Mucosa of rectum (tissue), 2 donors: ENCODE measurements around the gene CCS.
"Not testable (repeated sequence)": the region's sequence is repeated elsewhere in the genome, so short reads cannot be mapped to it uniquely, and the experiment has no call there.

Experiments used
- H3K27ac ChIP-seq, 2 donors: one replicate each; pipeline ENCODE4 v1.7.0; 2013; ENCODE audit warnings: inconsistent platforms in 2 of 2, low read depth in 2 of 2, low read length in 2 of 2
- H3K27me3 ChIP-seq, 2 donors: one replicate each; pipeline ENCODE4 v1.7.0; 2013; ENCODE audit warnings: low read length in 2 of 2; ENCODE audit not compliant: control insufficient read depth in 2 of 2, insufficient read depth in 2 of 2
- H3K36me3 ChIP-seq, 2 donors: one replicate each; pipeline ENCODE4 v1.7.0; 2013; ENCODE audit warnings: low read length in 2 of 2; ENCODE audit not compliant: control insufficient read depth in 2 of 2, insufficient read depth in 2 of 2
- H3K4me1 ChIP-seq, 2 donors: one replicate each; pipeline ENCODE4 v1.7.0; 2013; ENCODE audit warnings: low read length in 2 of 2, mild to moderate bottlenecking in 1 of 2; ENCODE audit not compliant: control insufficient read depth in 2 of 2, insufficient read depth in 2 of 2
- H3K4me3 ChIP-seq, 2 donors: one replicate each; pipeline ENCODE4 v1.7.0; 2013; ENCODE audit warnings: low read length in 2 of 2
- H3K9ac ChIP-seq, 2 donors: one replicate each; pipeline ENCODE4 v1.7.0; 2013; ENCODE audit warnings: low read length in 2 of 2, low read depth in 1 of 2, mild to moderate bottlenecking in 1 of 2
- H3K9me3 ChIP-seq, 2 donors: one replicate each; pipeline ENCODE4 v1.7.0; 2013; ENCODE audit warnings: low read length in 2 of 2; ENCODE audit not compliant: control insufficient read depth in 2 of 2
- donor health status: healthy.
- donor health status: Normal muscosa, but diverticular disease.

The CCS gene, protein sequence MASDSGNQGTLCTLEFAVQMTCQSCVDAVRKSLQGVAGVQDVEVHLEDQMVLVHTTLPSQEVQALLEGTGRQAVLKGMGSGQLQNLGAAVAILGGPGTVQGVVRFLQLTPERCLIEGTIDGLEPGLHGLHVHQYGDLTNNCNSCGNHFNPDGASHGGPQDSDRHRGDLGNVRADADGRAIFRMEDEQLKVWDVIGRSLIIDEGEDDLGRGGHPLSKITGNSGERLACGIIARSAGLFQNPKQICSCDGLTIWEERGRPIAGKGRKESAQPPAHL

DNA sequence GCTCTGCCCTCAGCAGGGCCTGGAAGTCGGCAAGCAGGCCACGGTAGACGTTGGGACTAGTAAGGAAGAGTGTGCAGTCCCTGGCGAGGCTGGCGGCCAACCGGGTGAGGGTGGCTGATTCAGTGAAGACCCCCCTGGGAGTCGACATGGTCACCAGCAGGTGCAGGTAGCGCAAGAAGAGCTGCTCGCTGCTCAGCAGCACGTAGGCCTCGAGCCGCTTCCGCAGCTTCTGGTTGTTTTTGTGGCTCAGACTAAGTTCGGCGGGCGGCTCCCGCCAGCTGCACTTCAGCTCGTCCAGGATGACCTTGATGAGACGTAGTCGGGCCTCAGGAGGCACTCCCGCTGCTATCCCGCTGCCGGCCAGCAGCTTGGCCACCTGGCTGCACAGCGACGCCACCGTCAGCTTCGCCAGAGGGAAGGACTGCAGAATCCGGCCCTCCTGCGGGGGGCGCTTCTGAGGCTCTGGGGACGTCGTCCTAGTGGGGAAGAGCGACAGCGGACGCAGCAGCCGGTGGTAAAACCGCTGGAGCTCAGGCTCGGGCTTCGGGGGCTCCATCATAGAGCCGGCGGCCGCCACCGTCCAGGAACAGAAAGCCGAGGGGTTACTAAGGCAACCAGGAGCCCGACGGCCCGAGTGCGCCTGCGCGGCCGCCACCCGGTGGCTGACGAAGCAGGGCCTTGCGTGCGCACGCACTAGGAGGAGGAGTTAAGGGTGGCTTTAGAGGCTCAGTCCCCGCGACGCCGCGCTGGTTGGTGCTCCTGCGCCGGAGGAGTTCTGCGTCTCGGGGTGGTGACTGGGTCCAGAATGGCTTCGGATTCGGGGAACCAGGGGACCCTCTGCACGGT, at the start of gene CCS, which contains the start of gene CCDC87:
Gene CCS (plus strand): TSS at position 729 of the 846 bp plus-strand sequence. CDS start 77 bp downstream, at position 806.
Gene CCDC87 (minus strand): TSS at position 607 of the 846 bp plus-strand sequence. CDS start 48 bp downstream, at position 559.
- Histone ChIP-seq H3K27me3 (no peaks in the 10 kb centered on the region), H3K36me3 (no peaks in the 10 kb centered on the region), H3K4me3 (peak within 1 kb of the TSS; percentile 68 to 93), H3K4me1 (peaks cover 10 to 26% of the 10 kb centered on the region in 2 donors), H3K9ac (peak within 1 kb of the TSS; percentile 92 to 96), H3K27ac (peak within 1 kb of the TSS; percentile 66 to 76), H3K9me3 (no peaks in the 10 kb centered on the region)

DNA sequence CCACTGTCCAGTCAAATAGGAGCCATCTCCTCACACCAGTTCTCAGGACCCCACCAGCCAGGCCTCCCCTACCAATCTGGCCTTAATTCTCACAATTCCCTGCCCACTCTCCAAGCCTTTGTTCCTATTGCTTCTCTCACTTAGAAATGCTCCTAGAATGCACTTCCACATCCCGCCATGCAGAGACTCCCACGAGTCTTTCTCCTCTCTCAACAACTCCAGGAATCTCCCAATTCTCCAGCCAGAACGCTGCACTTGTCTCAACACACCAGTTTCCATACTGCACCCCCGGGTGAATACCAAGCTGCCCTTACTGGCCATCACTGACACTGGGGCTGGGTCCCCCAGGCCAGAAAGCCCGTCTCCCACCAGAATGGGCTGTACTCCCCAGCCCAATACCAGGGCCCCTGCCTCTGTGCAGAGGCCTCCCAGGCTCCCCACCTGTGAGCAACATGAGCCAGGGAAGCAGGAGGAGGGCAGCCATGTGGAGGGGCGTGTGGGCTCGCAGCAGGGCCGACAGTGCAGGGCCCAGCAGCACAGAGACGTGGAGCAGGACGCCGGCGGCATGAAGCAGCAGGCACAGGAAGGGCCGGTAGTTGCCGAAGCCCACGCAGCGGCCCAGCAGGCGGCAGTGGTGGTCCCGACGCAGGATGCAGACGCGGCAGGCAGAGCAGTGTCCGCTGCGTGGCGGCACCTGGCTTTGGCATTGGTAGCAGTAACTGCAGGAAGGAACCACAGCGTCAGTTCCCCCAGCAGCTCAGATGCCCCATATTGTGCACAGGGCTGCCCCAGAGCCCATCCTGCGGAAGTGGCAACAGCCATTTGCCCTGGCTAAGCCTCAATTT, 49.5 kb upstream of the CCS start:
- peaks cover 5 to 9% of the 10 kb centered on the region in 2 donors for H3K4me1 ChIP-seq
- H3K9me3 ChIP-seq: no peaks in the 10 kb centered on the region
- no peaks in the 10 kb centered on the region for H3K27me3 ChIP-seq
- no peak overlapping the region for H3K4me3 ChIP-seq
- H3K9ac ChIP-seq: no peak overlapping the region
- H3K36me3 ChIP-seq: peaks cover 12 to 15% of the 10 kb centered on the region in 2 donors
- peak overlapping the region in 1 of 2 donors; percentile 23 for H3K27ac ChIP-seq

DNA sequence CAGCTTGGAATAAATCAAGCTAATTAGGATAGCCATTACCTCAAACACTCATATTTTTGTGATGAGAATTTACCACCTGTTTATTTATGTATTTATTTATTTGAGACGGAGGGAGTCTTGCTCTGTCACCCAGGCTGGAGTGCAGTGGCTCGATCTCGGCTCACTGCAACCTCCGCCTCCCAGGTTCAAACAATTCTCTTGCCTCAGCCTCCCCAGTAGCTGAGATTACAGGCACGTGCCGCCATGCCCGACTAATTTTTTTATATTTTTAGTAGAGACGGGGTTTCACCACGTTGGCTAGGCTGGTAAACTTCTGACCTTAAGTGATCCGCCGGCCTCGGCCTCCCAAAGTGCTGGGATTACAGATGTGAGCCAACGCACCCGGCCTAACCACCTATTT, 48.0 kb upstream of the CCS start:
- not testable (repeated sequence) for H3K9me3 ChIP-seq, H3K4me1 ChIP-seq, H3K27ac ChIP-seq, H3K27me3 ChIP-seq
- H3K36me3 ChIP-seq: peaks cover 5 to 12% of the 10 kb centered on the region in 2 donors
- H3K9ac ChIP-seq: peak overlapping the region; percentile 72 to 85
- peak overlapping the region; percentile 79 to 87 for H3K4me3 ChIP-seq

DNA sequence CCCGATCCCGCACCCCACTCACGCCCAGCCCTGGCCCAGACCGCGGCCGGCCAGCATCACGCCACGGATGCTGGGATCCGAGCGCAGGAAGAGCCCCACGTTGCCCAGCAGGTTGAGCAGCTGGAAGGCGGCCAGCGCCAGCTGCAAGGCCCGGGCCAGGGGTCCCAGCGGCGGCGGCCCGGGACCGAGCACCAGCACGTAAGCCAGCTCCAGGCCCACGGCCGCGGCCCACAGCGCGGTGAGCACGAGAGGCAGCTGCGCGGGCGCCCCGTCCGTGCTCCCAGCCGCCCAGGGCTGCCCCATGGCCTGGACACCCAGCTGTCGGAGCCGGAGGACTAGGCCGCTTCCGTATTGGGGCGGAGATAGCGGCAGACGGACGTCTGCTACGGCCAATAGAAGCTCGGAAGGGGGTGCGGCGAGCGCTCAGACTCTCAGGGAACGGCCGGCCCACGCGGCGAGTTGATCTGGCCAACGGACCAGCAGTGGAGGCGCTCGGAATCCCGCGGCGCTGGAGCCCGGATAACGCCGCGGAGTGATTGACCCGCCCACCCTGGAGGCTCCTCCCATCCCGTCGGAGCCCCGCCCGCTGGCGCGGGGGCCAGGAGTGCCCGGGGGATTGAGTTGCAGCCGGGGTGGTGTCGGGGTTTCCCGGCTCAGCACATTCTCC, 47.2 kb upstream of the CCS start, which contains the start of gene ZDHHC24:
Gene ZDHHC24 (minus strand): TSS at position 348 of the 667 bp plus-strand sequence. CDS start 45 bp downstream, at position 303.
- Histone ChIP-seq H3K9me3 (no peaks in the 10 kb centered on the region), H3K27me3 (no peaks in the 10 kb centered on the region), H3K36me3 (peaks cover under 1 to 12% of the 10 kb centered on the region in 2 donors), H3K4me1 (peaks cover 5 to 9% of the 10 kb centered on the region in 2 donors), H3K27ac (peak within 1 kb of the TSS; percentile 49 to 74), H3K9ac (peak within 1 kb of the TSS; percentile 72 to 85), H3K4me3 (peak within 1 kb of the TSS; percentile 79 to 87)

DNA sequence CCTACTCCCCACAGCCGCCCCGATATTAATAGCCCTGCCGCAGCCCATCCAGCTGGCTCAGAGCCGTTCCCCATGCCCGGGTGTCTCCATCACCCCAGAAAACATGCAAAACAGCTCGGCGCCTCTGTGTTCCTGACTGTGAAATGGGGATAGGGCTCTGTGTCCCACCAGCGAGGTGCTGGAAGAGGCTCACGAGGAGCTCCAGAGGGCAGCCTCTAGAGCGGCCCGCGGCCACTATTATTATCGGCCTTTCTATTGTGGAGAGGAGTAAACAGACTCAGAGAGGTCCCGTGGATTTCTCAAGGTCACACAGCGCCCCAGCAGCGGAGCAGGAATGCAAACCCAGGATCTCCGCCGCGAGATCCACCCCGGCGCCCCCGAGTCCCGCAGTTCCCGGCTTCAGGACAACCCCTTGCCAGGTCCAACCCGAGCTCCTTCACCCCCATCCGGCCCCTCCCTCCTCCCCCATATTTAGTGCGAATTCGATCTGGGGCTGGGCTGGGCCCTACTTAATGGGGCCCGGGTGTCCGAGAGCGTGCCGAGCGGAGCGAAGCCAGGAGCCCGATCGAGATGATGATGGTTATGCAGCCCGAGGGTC, 46.5 kb upstream of the CCS start, which contains the start of gene ACTN3:
Gene ACTN3 (plus strand): TSS at position 536 of the 598 bp plus-strand sequence. CDS start 35 bp downstream, at position 571.
- Histone ChIP-seq H3K9me3 (no peaks in the 10 kb centered on the region), H3K27me3 (no peaks in the 10 kb centered on the region), H3K36me3 (peaks cover 0 to 10% of the 10 kb centered on the region in 2 donors), H3K4me1 (peaks cover 5 to 9% of the 10 kb centered on the region in 2 donors), H3K27ac (peak within 1 kb of the TSS; percentile 49 to 74), H3K9ac (peak within 1 kb of the TSS; percentile 72 to 85), H3K4me3 (peak within 1 kb of the TSS; percentile 79 to 87)

DNA sequence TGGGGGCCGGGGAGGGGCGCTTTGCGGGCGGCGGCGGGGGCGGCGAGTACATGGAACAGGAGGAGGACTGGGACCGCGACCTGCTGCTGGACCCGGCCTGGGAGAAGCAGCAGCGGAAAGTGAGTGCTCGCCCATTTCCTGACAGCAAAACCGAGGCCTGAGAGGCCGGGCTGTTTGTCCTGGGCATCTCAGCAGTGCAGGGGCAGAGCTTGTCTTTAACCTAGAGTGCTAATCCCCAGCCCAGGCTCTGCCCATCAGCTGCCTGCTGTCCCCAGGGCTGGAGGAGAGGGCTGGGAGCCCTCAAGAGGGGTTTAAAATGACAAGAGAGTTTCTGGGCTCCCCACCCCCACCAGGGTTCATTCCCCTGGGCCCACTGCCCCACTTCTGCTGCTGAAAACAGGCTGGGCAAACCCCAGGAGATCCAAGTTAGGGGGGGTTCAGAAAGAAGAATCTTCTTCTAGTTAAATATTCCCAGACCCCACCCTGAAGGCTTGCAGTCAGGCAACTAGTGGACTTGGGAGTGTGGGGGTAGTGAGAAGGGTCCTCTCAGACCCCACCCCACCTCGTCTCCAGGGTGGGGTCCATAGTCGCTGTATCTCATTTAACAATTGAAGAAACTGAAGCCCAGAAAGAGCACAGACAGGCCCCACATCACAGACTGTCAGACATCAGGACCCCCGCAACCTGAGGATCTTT, 45.9 kb upstream of the CCS start:
- no peak overlapping the region for H3K27ac ChIP-seq
- peaks cover 5 to 9% of the 10 kb centered on the region in 2 donors for H3K4me1 ChIP-seq
- no peak overlapping the region for H3K4me3 ChIP-seq
- H3K9me3 ChIP-seq: no peaks in the 10 kb centered on the region
- H3K27me3 ChIP-seq: no peaks in the 10 kb centered on the region
- H3K36me3 ChIP-seq: peaks cover 0 to 5% of the 10 kb centered on the region in 2 donors
- no peak overlapping the region for H3K9ac ChIP-seq

DNA sequence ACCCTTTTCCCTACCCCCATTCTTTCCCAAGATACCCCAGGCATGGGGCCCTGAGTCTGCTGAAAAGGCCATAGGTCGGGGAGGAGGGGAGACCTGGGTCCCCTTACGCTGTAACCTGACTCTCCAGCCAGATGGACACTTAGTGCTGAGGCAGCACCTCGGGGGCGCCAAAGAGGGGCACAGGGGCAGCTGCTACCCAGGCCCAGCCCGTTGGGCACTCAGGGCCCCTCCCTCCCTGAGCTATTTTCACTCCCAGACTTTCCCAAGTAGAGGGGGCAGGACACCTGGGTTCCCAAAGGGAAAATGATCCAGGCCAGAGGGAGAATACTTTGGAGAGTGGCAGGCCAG, 45.3 kb upstream of the CCS start:
- Histone ChIP-seq H3K4me1 (peaks cover 5 to 9% of the 10 kb centered on the region in 2 donors), H3K9ac (no peak overlapping the region), H3K36me3 (peaks cover 0 to 2% of the 10 kb centered on the region in 2 donors), H3K4me3 (no peak overlapping the region), H3K27ac (no peak overlapping the region), H3K9me3 (no peaks in the 10 kb centered on the region), H3K27me3 (no peaks in the 10 kb centered on the region)

DNA sequence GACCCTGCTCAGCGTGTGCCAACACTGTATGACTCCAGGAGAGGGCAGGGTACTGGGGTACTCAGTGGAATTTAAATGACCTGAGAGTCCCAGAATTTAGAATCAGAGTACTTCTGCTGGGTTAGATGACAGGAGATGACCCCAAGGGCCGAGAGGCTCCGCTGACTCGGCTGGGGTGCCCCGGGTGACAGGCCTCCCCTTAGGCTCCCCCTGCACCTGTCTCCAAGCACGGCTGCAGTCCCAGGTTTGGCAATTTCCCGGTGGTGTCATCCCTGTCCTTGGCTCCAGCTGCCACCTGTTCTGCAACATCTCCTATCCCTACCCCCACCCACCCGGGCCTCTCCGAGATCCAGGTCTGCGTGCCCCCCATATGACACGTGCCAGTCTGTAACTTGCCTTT, 44.9 kb upstream of the CCS start:
- Histone ChIP-seq H3K27ac (no peak overlapping the region), H3K4me3 (no peak overlapping the region), H3K4me1 (peaks cover 5 to 9% of the 10 kb centered on the region in 2 donors), H3K27me3 (no peaks in the 10 kb centered on the region), H3K36me3 (peaks cover 0 to under 1% of the 10 kb centered on the region in 2 donors), H3K9me3 (no peaks in the 10 kb centered on the region), H3K9ac (no peak overlapping the region)
